Neural progenitor cell (in vitro differentiated cells): ENCODE measurements around the gene EDNRB.

Experiments used
- EZH2 ChIP-seq: fragments of 200-600 bp; sonication (generic); IDR thresholded peaks from 2 replicates; pipeline ENCODE4 v1.6.1; 2017; ENCODE audit warnings: antibody characterized with exemption, mild to moderate bottlenecking, moderate library complexity
- EZH2phosphoT487 ChIP-seq: fragments of 200-600 bp; sonication (generic); IDR thresholded peaks from 2 replicates; pipeline ENCODE4 v1.6.1; 2017; ENCODE audit warnings: antibody characterized with exemption
- TF ChIP-seq, protein P1 (sequence below): fragments of 200-600 bp; sonication (generic); IDR thresholded peaks from 2 replicates; pipeline ENCODE4 v1.5.1; 2017; ENCODE audit warnings: antibody characterized with exemption, mild to moderate bottlenecking

DNA sequence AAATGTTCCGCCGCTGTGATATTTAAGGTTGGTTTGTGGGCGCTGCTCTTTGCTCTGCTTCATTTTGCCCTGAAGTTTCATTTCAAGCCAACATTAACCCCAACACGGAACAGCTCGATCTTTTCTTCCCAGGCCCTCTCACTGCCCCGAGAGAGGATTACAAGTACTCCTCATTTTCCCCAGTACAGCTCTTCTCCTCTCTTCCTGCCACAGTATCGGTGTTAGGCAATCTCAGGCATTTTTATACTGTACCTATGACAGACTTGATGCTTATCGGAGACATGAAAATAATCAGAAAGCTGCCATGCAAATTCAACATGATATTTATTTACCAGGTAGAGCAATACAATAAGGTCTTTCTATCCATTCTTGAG, 1.3 kb upstream of the EDNRB start:
- TF ChIP-seq, protein P1, sequence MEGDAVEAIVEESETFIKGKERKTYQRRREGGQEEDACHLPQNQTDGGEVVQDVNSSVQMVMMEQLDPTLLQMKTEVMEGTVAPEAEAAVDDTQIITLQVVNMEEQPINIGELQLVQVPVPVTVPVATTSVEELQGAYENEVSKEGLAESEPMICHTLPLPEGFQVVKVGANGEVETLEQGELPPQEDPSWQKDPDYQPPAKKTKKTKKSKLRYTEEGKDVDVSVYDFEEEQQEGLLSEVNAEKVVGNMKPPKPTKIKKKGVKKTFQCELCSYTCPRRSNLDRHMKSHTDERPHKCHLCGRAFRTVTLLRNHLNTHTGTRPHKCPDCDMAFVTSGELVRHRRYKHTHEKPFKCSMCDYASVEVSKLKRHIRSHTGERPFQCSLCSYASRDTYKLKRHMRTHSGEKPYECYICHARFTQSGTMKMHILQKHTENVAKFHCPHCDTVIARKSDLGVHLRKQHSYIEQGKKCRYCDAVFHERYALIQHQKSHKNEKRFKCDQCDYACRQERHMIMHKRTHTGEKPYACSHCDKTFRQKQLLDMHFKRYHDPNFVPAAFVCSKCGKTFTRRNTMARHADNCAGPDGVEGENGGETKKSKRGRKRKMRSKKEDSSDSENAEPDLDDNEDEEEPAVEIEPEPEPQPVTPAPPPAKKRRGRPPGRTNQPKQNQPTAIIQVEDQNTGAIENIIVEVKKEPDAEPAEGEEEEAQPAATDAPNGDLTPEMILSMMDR, result no peak
- TF ChIP-seq EZH2 (no peak), EZH2phosphoT487 (no peak)
